Measurements from ENCODE around the gene BTBD3.

DNA sequence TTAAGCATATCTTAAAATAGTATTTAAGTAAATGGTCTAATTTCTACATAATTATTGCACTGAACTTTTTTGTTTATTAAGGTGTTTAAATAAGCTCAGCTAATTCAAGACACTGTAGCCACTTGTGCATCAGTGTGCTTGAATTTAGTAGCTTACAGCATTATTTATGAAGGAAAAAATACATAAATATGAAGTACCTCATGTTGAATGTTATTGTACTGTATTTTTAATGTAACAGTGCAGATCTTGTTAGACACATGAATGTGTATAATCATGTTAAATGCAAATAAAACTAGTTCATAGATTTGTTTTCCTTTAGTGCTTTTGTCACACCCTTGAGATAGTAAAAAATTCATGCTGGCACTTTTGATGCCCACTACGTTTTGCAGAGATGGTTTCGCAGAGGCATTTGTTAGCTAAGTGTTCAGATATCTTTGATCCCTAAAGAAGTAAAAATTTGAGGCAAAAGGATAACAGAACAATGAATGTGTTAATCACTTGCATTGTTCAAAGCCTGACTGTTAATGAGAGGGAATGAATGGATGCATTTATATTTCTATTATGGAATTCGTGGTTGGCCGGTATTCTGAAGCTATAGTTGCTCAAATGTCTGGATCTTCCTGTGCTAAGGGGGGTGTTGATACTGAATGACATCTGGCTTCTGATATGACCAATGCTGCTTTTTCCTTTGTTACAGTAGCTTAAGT is 8.8 kb downstream of the BTBD3 start:
- TF ChIP-seq POLR2AphosphoS5 (IDR thresholded peaks at IDR 0.05; ENCODE audit: low read depth, low read length) (no peak), POLR2A (IDR thresholded peaks at IDR 0.05; ENCODE audit: low read depth, low read length) (no peak)
